ENCODE data around the gene CLDN15.

Gene CLDN15

GRCh38 chr7:101243646-101244374 lies 6.2 kb upstream of the CLDN15 start:
- DNase-seq = no peak

DNA sequence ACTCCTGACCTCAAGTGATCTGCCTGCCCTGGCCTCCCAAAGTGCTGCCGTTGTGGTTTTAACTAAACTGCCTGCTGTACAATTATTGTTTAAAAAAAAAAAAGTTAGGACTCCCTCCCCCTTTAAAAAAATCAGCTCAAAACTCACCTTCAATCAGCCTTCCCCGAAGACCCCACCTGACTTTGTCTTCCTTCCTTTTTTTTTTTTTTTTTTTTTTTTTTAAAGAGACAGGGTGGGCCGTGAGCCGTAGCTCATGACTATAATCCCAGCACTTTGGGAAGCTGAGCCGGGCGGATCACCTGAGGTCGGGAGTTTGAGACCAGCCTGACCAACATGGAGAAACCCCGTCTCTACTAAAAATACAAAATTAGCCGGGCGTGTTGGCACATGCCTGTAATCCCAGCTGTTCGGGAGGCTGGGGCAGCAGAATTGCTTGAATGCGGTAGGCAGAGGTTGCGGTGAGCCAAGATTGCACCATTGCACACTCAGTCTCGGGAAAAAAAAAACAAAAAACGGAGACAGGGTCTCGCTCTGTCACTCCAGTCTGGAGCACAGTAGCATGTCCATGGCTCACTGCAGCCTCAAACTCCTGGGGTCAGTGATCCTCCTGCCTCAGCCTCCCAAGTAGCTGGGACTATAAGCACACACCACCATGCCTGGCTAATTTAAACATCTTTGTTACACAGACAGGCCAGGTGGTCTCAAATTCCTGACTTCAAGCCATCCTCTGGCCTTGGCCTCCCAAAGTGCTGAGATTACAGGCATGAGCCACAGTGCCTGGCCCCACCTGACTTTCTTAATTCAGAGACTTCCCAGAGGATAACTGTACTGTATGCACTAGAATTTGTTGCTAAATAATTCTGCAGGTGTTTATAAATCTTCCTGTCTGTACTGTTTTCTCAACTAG lies 4.1 kb upstream of the CLDN15 start:
- DNase-seq = no peak

GRCh38 chr7:101241015-101241363 lies 3.4 kb upstream of the CLDN15 start:
- no peak for DNase-seq

- DNase-seq = no peak
These were observed 2.8 kb upstream of the CLDN15 start for GRCh38 chr7:101240226-101241014.

GRCh38 chr7:101239951-101240220 lies 2.3 kb upstream of the CLDN15 start:
- DNase-seq = no peak

DNA sequence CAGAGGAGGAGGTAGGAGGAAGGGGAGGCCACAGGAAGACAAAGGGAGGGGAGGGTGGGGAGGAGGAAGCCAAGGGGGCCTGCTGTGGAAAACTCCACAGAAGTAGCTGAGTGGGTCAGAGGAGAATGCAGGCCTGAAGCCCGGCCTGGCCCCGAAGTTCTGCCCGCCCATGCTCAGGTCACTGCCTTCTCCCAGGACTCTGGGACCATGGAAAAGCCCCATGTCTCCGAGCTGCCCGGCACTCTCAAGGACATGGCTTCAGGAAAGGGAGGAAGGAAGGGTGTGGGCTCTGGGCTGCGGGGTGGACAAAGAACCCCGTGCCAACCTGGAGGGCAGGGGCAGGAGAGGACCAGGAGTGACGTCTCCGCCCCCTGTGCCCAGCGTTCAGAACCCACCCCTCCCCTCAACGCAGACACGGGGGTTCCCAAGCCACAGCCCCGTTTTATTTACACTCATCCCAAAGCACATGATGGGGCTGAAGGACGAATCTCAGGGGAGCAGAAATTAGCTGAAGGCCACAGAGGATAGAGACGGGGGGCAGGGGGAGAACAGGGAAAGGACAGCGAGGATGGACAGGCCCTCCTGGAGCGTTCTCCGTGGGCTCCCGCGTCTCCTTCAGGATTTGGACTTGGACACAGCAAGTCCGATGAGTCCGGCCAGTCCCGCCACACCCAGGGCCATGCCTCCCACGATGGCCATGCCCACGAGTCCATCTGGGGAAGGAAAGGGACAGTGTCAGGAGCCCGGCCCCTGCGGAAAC lies 1.8 kb upstream of the CLDN15 start:
- no peak for DNase-seq

GRCh38 chr7:101238226-101239182 lies 902 bp upstream of the CLDN15 start:
- DNase-seq = no peak

DNA sequence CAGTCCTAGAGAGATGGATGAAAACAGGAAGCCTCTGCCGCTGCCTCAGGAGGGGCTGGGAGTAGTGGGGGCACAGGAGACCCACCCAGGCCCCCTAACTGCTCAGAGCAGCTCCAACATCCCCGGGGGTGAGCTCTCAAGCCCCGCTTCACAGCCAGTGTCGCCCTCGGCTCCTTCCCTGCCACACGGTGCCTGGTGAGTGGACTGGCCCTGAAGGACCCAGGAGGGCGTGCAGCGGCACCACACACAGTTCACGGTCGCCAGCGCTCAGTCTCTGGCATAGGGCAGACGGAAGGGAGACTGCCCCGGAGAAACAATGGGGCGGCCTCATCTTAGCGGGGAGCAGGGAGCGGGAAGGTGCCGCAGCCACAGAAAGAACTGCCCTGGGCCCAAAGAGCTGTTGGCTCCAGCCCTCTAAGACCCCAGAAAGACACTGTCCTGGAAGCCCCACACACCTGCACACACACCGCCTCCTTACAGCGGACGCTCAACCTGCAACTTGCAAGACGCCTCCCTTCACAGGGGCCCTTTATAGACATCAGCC lies 1.2 kb downstream of the CLDN15 start:
- no peak for DNase-seq

- no peak for DNase-seq
These were observed 2.1 kb downstream of the CLDN15 start for GRCh38 chr7:101235522-101235921.

GRCh38 chr7:101235050-101235449 lies 2.6 kb downstream of the CLDN15 start:
- no peak for DNase-seq

GRCh38 chr7:101234636-101235035 lies 3.0 kb downstream of the CLDN15 start:
- no peak for DNase-seq

DNA sequence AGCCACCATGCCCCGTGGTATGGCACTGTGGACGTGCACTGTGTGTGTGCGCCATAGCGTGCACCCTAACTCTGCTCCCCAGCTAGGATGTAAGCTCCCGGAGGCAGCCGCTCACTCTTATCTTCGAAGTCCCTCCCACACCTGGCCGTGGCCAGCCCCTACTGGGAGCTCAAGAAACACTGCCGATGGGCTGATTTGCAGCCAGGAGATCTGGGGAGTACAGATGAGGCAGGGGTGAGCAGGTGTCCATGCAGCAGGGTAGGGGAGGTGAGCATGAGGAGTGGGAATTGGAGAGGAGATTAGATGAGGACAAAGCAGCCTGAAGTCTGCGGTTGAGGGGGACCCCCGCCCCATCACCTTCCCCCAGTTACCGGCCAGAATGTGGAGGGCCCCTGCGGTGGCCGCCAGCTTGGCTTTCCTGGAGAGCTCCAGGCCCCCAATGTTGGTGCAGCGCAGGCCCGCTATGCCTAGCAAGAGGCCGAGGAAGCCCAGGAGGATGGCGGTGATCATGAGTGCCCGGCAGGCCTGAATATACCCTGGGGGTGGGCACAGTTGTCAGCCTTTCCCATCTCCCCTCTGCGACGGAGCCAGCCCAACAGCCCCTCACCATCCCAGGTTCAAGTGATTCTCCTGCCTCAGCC lies 3.6 kb downstream of the CLDN15 start:
- no peak for DNase-seq

GRCh38 chr7:101232141-101232850 lies 5.3 kb downstream of the CLDN15 start:
- DNase-seq = no peak

- DNase-seq = no peak
These were observed 6.0 kb downstream of the CLDN15 start for GRCh38 chr7:101231644-101232043.

DNA sequence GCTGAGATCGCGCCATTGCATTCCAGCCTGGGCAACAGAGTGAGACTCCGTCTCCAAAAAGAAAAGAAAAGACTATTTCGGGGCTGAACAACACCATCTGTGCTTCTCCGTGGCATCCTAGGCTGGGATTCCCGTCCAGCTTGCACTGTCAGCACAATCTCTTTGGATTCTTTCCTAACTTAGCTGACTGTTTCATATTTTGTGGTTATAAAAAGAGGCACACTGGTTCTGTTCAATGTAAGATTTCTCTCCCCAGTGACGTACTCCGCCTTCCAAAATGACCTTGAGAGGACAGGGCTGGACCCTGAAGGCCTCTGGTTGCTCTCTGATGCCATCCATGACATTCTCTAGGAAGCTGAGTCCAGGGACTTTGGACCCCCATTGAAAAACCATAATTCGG lies 10.9 kb downstream of the CLDN15 start:
- DNase-seq = no peak

DNA sequence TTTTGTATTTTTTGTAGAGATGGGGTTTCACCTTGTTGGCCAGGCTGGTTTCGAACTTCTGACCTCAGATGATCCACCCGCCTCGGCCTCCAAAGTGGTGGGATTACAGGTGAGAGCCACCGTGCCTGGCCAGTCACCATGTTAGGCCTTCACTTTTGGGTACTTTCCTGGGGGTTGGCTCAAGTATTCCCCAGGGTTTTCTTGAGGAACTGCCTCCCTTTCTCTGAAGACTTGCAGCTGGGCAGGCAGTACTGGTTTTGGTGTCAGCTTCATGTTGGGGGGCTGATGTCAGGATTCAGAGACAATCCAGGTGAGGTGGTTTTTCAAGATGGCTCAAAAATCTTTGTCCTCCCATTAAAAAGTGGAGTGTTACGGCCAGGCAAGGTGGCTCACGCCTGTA lies 12.0 kb downstream of the CLDN15 start:
- DNase-seq = no peak

DNA sequence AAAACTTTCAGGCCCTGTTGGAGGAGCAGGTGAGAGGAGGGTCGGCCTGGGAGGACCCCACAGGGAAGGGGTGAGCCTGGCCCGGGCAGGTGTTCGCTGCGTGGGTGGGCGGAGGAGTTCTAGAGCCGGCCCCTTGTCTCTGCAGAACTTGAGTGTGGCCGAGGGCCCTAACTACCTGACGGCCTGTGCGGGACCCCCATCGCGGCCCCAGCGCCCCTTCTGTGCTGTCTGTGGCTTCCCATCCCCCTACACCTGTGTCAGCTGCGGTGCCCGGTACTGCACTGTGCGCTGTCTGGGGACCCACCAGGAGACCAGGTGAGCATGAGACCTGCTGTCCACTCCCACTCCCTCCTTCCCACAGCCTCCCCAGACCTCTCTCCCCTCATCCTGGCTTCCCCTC lies 14.1 kb downstream of the CLDN15 start:
- no peak for DNase-seq

GRCh38 chr7:101222275-101222830 lies 15.2 kb downstream of the CLDN15 start:
- DNase-seq = no peak

- no peak for DNase-seq
These were observed 17.3 kb downstream of the CLDN15 start for GRCh38 chr7:101220295-101220694.
